T-helper 17 cell (primary cell): ENCODE data around the gene TNC. TPM values are rescaled to one million over a fixed set of nuclear protein-coding genes. Genes with fewer than 3 reads are reported as not detected.

Source experiments
- ATAC-seq: fragments of 150-1000 bp; cut with Tn5 transposase; 2 replicates; pipeline ENCODE4 v1.10.0; 2021; ENCODE audit warnings: mild to moderate bottlenecking, moderate library complexity
- DNase-seq, 3 donors: peaks; one replicate each; pipeline versions ENCODE4 v3.0.0 to v3.0.0-alpha.2; 2020 to 2021
- H3K9me3 ChIP-seq: one replicate; pipeline ENCODE4 v1.7.0; 2013; ENCODE audit warnings: low read length, mild to moderate bottlenecking; ENCODE audit not compliant: control insufficient read depth, poor library complexity, severe bottlenecking
- H3K27ac Mint-ChIP-seq: one replicate; pipeline ENCODE4 v1.8.0; 2022; ENCODE audit warnings: mild to moderate bottlenecking, moderate library complexity, mixed read lengths
- H3K27me3 Mint-ChIP-seq: one replicate; pipeline ENCODE4 v1.8.0; 2022; ENCODE audit warnings: mixed read lengths
- H3K36me3 Mint-ChIP-seq: one replicate; pipeline ENCODE4 v1.8.0; 2022; ENCODE audit warnings: low read depth, mixed read lengths
- H3K4me1 Mint-ChIP-seq: one replicate; pipeline ENCODE4 v1.8.0; 2022; ENCODE audit warnings: mild to moderate bottlenecking, mixed read lengths
- H3K4me3 Mint-ChIP-seq: one replicate; pipeline ENCODE4 v1.8.0; 2022; ENCODE audit warnings: mild to moderate bottlenecking, moderate library complexity, mixed read lengths
- total RNA-seq, 4 donors: library from RNA in 2 of 4; stranded (reverse) in 2 of 4; gene quantifications; one replicate each; pipeline ENCODE4 v1.2.3 and lab custom pipeline; 2022 to 2026

Gene TNC
- total RNA-seq, 2 donors from 2014 or later: not detected

- Mint-ChIP-seq H3K36me3 (peaks cover 1% of the 10 kb centered on the region), H3K4me3 (no peak overlapping the region), H3K4me1 (peaks cover 6% of the 10 kb centered on the region), H3K27ac (peak overlapping the region; percentile 27), H3K27me3 (peaks cover 24% of the 10 kb centered on the region)
- H3K9me3 ChIP-seq: no peaks in the 10 kb centered on the region
- DNase-seq (no peak), ATAC-seq (no peak)
These were observed 11.3 kb downstream of the TNC start for GRCh38 chr9:115106642-115107041.

- peaks cover 22% of the 10 kb centered on the region for H3K27me3 Mint-ChIP-seq
- peak overlapping the region; percentile 27 for H3K27ac Mint-ChIP-seq
These were observed 12.0 kb downstream of the TNC start for GRCh38 chr9:115106001-115106400.

GRCh38 chr9:115104908-115105307 is 13.0 kb downstream of the TNC start:
- H3K4me3 Mint-ChIP-seq: no peak overlapping the region
- DNase-seq: no peak
- H3K27me3 Mint-ChIP-seq: peaks cover 17% of the 10 kb centered on the region
- peaks cover 6% of the 10 kb centered on the region for H3K4me1 Mint-ChIP-seq
- no peaks in the 10 kb centered on the region for H3K36me3 Mint-ChIP-seq
- no peak overlapping the region for H3K27ac Mint-ChIP-seq
- H3K9me3 ChIP-seq: no peaks in the 10 kb centered on the region
- ATAC-seq: no peak

More at GRCh38 chr9:115106001-115106400, 12.0 kb downstream of the TNC start:
- no peaks in the 10 kb centered on the region for H3K36me3 Mint-ChIP-seq
- H3K9me3 ChIP-seq: no peaks in the 10 kb centered on the region
- peaks cover 6% of the 10 kb centered on the region for H3K4me1 Mint-ChIP-seq
- no peak for DNase-seq
- no peak for ATAC-seq
- no peak overlapping the region for H3K4me3 Mint-ChIP-seq

GRCh38 chr9:115103746-115104477 is 14.0 kb downstream of the TNC start:
- Mint-ChIP-seq H3K27ac (no peak overlapping the region), H3K36me3 (no peaks in the 10 kb centered on the region), H3K4me3 (no peak overlapping the region), H3K4me1 (peaks cover 6% of the 10 kb centered on the region), H3K27me3 (peaks cover 19% of the 10 kb centered on the region)
- DNase-seq (no peak), ATAC-seq (no peak)
- no peaks in the 10 kb centered on the region for H3K9me3 ChIP-seq

GRCh38 chr9:115099901-115100300 is 18.1 kb downstream of the TNC start:
- ATAC-seq: no peak

GRCh38 chr9:115098226-115098965 is 19.6 kb downstream of the TNC start:
- no peak overlapping the region for H3K27ac Mint-ChIP-seq
- H3K9me3 ChIP-seq: no peaks in the 10 kb centered on the region
- no peak overlapping the region for H3K4me3 Mint-ChIP-seq
- DNase-seq (no peak), ATAC-seq (no peak)
- no peaks in the 10 kb centered on the region for H3K36me3 Mint-ChIP-seq
- H3K4me1 Mint-ChIP-seq: no peaks in the 10 kb centered on the region
- peaks cover 17% of the 10 kb centered on the region for H3K27me3 Mint-ChIP-seq

More at GRCh38 chr9:115099901-115100300, 18.1 kb downstream of the TNC start:
- no peaks in the 10 kb centered on the region for H3K4me1 Mint-ChIP-seq
- no peaks in the 10 kb centered on the region for H3K36me3 Mint-ChIP-seq
- peaks cover 19% of the 10 kb centered on the region for H3K27me3 Mint-ChIP-seq
- H3K4me3 Mint-ChIP-seq: no peak overlapping the region
- H3K27ac Mint-ChIP-seq: no peak overlapping the region
- H3K9me3 ChIP-seq: no peaks in the 10 kb centered on the region
- DNase-seq: no peak

- H3K9me3 ChIP-seq: no peaks in the 10 kb centered on the region
- Mint-ChIP-seq H3K27ac (no peak overlapping the region), H3K36me3 (no peaks in the 10 kb centered on the region), H3K4me3 (no peak overlapping the region), H3K27me3 (peaks cover 43% of the 10 kb centered on the region), H3K4me1 (no peaks in the 10 kb centered on the region)
- DNase-seq: no peak
- ATAC-seq: no peak
These were observed 24.4 kb downstream of the TNC start for GRCh38 chr9:115093520-115093919.

GRCh38 chr9:115090486-115090885 is 27.5 kb downstream of the TNC start:
- Mint-ChIP-seq H3K27ac (no peak overlapping the region), H3K4me3 (no peak overlapping the region), H3K27me3 (peaks cover 38% of the 10 kb centered on the region), H3K36me3 (no peaks in the 10 kb centered on the region), H3K4me1 (peaks cover 2% of the 10 kb centered on the region)
- no peak for DNase-seq
- no peaks in the 10 kb centered on the region for H3K9me3 ChIP-seq
- ATAC-seq: no peak

GRCh38 chr9:115088860-115089259 is 29.1 kb downstream of the TNC start:
- no peak for DNase-seq
- Mint-ChIP-seq H3K27me3 (peaks cover 38% of the 10 kb centered on the region), H3K36me3 (no peaks in the 10 kb centered on the region), H3K4me3 (no peak overlapping the region), H3K4me1 (peaks cover 2% of the 10 kb centered on the region), H3K27ac (no peak overlapping the region)
- ATAC-seq: no peak
- no peaks in the 10 kb centered on the region for H3K9me3 ChIP-seq

GRCh38 chr9:115086886-115087285 is 31.1 kb downstream of the TNC start:
- no peak for DNase-seq
- Mint-ChIP-seq H3K4me1 (peaks cover 2% of the 10 kb centered on the region), H3K36me3 (no peaks in the 10 kb centered on the region), H3K27ac (no peak overlapping the region), H3K4me3 (no peak overlapping the region), H3K27me3 (peaks cover 23% of the 10 kb centered on the region)
- ATAC-seq: no peak
- no peaks in the 10 kb centered on the region for H3K9me3 ChIP-seq

- H3K4me1 Mint-ChIP-seq: peaks cover 2% of the 10 kb centered on the region
- no peaks in the 10 kb centered on the region for H3K36me3 Mint-ChIP-seq
- peaks cover 19% of the 10 kb centered on the region for H3K27me3 Mint-ChIP-seq
- H3K4me3 Mint-ChIP-seq: no peak overlapping the region
- no peak for DNase-seq
- no peak for ATAC-seq
- H3K9me3 ChIP-seq: no peaks in the 10 kb centered on the region
- H3K27ac Mint-ChIP-seq: no peak overlapping the region
These were observed 31.5 kb downstream of the TNC start for GRCh38 chr9:115086461-115086860.

GRCh38 chr9:115085773-115086377 is 32.1 kb downstream of the TNC start:
- H3K9me3 ChIP-seq: no peaks in the 10 kb centered on the region
- Mint-ChIP-seq H3K27ac (no peak overlapping the region), H3K27me3 (peaks cover 17% of the 10 kb centered on the region), H3K4me1 (peaks cover 2% of the 10 kb centered on the region), H3K4me3 (no peak overlapping the region), H3K36me3 (no peaks in the 10 kb centered on the region)
- DNase-seq: no peak
- ATAC-seq: no peak

- Mint-ChIP-seq H3K27me3 (peaks cover 7% of the 10 kb centered on the region), H3K27ac (no peak overlapping the region), H3K4me1 (peaks cover 2% of the 10 kb centered on the region), H3K36me3 (no peaks in the 10 kb centered on the region), H3K4me3 (no peak overlapping the region)
- no peak for DNase-seq
- H3K9me3 ChIP-seq: no peaks in the 10 kb centered on the region
- no peak for ATAC-seq
These were observed 33.2 kb downstream of the TNC start for GRCh38 chr9:115084709-115085108.
